ENCODE data around the gene ST6GALNAC5. TPM values are rescaled to one million over a fixed set of nuclear protein-coding genes. Genes with fewer than 3 reads are reported as not detected.

Gene ST6GALNAC5
- total RNA-seq, 4 donors from 2014 or later = 0.27 to 5.7 (median 1.4) TPM

GRCh38 chr1:76998582-76999223 lies 131.4 kb downstream of the ST6GALNAC5 start:
- Histone ChIP-seq H3K9me3 (no peaks in the 10 kb centered on the region), H3K36me3 (no peaks in the 10 kb centered on the region), H3K4me1 (no peaks in the 10 kb centered on the region), H3K4me3 (no peak overlapping the region), H3K27ac (no peak overlapping the region), H3K27me3 (no peaks in the 10 kb centered on the region)
- intact Hi-C loops (cut with DNase I) = no loop called here
- TF ChIP-seq CTCF (IDR thresholded peaks at IDR 0.05) (no peak), POLR2A (IDR thresholded peaks at IDR 0.05) (no peak)
- WGBS, 2 donors = 40 to 41% methylated on average over 4 of the region's 4 CpGs
- DNase-seq = no peak

- TF ChIP-seq CTCF (IDR thresholded peaks at IDR 0.05) (no peak), POLR2A (IDR thresholded peaks at IDR 0.05) (no peak)
- Histone ChIP-seq H3K9me3 (no peaks in the 10 kb centered on the region), H3K4me1 (no peaks in the 10 kb centered on the region), H3K27ac (no peak overlapping the region), H3K27me3 (no peaks in the 10 kb centered on the region), H3K36me3 (no peaks in the 10 kb centered on the region), H3K4me3 (no peak overlapping the region)
- WGBS, 2 donors = 75 to 82% methylated on average over 3 of the region's 3 CpGs
- intact Hi-C loops (cut with DNase I) = no loop called here
- no peak for DNase-seq
These were observed 140.4 kb downstream of the ST6GALNAC5 start for GRCh38 chr1:77007675-77008074.

- H3K4me3 ChIP-seq = no peak overlapping the region
- no peaks in the 10 kb centered on the region for H3K4me1 ChIP-seq
- H3K27me3 ChIP-seq = no peaks in the 10 kb centered on the region
- WGBS, 2 donors = 73 to 75% methylated on average over 4 to 8 of the region's 8 CpGs
- no peak for TF ChIP-seq CTCF (IDR thresholded peaks at IDR 0.05)
- no peak for TF ChIP-seq POLR2A (IDR thresholded peaks at IDR 0.05)
- DNase-seq = no peak
- no peak overlapping the region for H3K27ac ChIP-seq
- H3K9me3 ChIP-seq = no peaks in the 10 kb centered on the region
- intact Hi-C loops (cut with DNase I) = no loop called here
- H3K36me3 ChIP-seq = no peaks in the 10 kb centered on the region
These were observed 143.7 kb downstream of the ST6GALNAC5 start for GRCh38 chr1:77010937-77011336.

- Histone ChIP-seq H3K27me3 (no peaks in the 10 kb centered on the region), H3K4me1 (no peaks in the 10 kb centered on the region), H3K9me3 (no peaks in the 10 kb centered on the region), H3K36me3 (no peaks in the 10 kb centered on the region), H3K4me3 (no peak overlapping the region), H3K27ac (no peak overlapping the region)
- 50 to 83% methylated on average over 1 of the region's 1 CpG for WGBS, 2 donors
- no peak for DNase-seq
- TF ChIP-seq CTCF (IDR thresholded peaks at IDR 0.05) = no peak
- TF ChIP-seq POLR2A (IDR thresholded peaks at IDR 0.05) = no peak
- intact Hi-C loops (cut with DNase I) = no loop called here
These were observed 144.8 kb downstream of the ST6GALNAC5 start for GRCh38 chr1:77012066-77012465.

- H3K4me1 ChIP-seq = no peaks in the 10 kb centered on the region
- 81% methylated on average over 4 to 5 of the region's 5 CpGs for WGBS, 2 donors
- intact Hi-C loops (cut with DNase I) = no loop called here
- no peaks in the 10 kb centered on the region for H3K9me3 ChIP-seq
- TF ChIP-seq POLR2A (IDR thresholded peaks at IDR 0.05) = no peak
- no peak for TF ChIP-seq CTCF (IDR thresholded peaks at IDR 0.05)
- no peak overlapping the region for H3K4me3 ChIP-seq
- no peaks in the 10 kb centered on the region for H3K27me3 ChIP-seq
- no peak overlapping the region for H3K27ac ChIP-seq
- H3K36me3 ChIP-seq = no peaks in the 10 kb centered on the region
- no peak for DNase-seq
These were observed 147.0 kb downstream of the ST6GALNAC5 start for GRCh38 chr1:77014073-77014788.
